ENCODE results near the gene TMSB4X.
"Not testable (repeated sequence)": the region's sequence is repeated elsewhere in the genome, so short reads cannot be mapped to it uniquely, and the experiment has no call there.

TMSB4X gene

DNA sequence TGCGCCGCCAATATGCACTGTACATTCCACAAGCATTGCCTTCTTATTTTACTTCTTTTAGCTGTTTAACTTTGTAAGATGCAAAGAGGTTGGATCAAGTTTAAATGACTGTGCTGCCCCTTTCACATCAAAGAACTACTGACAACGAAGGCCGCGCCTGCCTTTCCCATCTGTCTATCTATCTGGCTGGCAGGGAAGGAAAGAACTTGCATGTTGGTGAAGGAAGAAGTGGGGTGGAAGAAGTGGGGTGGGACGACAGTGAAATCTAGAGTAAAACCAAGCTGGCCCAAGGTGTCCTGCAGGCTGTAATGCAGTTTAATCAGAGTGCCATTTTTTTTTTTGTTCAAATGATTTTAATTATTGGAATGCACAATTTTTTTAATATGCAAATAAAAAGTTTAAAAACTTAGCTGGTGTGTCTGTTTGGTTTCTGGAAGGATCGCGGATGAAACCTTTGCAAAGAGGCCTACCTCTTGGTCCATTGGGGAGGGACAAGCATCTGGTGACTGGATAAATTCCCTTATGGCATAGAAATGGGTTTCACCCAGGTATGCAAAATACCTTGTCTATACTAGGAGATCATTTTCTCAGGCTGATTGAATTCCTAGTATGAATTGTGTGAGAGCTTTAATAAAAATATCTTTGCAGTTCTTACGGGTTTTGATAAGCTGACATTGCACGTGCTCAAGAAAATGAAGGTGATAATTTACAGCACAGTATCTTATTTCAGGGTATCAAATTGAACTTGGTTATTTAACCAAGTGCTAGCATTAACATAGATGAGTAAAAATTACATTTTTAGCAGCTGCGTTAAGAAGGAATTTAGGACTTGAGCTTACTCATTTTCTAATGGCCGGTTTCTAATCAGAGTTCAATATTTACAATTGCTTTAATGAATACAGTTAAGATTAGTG, 2.2 kb downstream of the TMSB4X start:
- DNase-seq (ENCODE audit: low spot score) = not testable (repeated sequence)

GRCh38 chrX:12977761-12978204, 2.9 kb downstream of the TMSB4X start:
- no peak for DNase-seq (ENCODE audit: low spot score)

DNA sequence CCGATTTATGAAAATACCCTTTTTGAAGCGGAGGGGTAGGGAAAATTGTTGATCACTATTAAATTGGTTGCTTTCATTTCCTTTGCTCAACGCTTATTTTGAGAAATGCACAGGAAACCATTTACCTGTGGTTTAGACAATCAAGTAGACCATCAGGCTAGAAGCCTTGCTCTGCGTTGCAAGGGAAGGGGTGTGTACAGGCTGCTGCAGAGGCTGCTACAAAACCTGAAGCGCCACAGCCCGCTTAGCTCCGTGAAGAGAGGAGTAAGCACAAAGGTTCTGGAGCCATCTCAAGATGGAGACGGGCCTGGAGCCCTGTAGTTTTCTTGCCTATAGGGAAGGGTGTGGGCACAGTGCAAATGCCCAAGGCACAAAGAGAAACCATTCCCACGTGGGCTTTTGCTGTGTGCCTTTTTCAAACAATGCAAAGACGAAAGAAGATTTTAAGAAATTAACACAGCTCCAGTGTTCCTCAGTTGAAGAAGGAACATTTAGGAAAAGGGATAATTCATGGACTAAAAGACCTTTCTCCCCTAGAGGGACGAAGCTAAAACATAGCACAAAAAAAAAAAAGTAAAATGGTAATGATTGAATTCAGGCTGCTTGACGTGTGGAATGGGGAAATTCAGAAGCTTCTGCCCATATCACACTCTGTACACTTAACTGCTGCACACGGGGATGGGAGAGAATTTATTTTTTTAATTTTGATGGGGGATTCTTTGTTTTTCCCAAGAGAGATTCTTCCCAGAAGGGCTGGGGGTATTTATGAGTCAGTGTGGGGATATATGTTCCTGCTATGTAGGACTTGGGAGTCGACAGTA, 3.5 kb downstream of the TMSB4X start:
- no peak for DNase-seq (ENCODE audit: low spot score)

DNA sequence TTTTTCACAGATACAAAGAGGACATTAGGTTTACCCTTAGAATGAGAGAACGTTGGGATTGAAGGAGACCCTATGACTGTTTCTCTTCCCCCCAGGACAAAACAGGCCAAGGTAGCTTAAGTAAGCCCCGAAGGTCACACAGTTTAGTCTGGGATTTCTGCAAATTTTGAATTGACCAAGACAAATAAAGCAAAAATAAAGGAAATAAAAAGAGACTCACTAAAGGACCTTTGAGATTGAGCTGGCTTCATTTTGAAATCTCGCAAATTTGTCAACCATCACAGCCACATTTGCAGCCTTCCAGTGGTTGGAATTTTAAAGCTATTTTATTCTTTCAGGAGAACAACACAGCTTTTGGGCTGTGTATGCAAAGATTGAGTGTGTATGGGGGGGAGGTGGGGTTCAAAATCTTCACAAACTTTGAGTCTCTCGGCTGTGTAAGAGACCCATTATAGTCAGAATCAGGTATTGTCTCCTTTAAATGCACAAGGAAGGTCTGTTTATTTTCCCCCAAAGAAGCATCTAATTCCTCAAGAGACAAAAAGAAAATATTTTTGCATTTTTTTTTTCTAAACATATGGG, 4.2 kb downstream of the TMSB4X start:
- DNase-seq (ENCODE audit: low spot score) = no peak

- no peak for DNase-seq (ENCODE audit: low spot score)
Observed at GRCh38 chrX:12979616-12980015, 4.7 kb downstream of the TMSB4X start.

DNA sequence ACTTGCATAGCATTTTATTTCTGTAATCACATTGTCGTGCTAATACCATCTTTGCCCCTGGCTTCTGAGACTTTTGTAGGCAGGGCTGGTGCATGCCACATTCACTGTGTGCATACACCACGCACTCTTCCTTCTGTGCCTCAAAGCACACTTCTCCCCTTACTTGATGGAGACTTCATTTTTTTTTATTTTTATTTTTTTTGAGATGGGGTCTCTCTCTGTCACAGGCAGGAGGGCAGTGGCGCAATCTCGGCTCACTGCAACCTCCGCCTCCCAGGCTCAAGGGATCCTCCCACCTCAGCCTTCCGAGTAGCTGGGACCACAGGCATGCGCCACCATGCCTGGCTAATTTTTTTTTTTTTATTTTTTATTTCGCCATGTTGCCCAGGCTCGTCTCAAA, 5.1 kb downstream of the TMSB4X start:
- not testable (repeated sequence) for DNase-seq (ENCODE audit: low spot score)

GRCh38 chrX:12981880-12982279, 7.0 kb downstream of the TMSB4X start:
- DNase-seq (ENCODE audit: low spot score) = no peak

DNA sequence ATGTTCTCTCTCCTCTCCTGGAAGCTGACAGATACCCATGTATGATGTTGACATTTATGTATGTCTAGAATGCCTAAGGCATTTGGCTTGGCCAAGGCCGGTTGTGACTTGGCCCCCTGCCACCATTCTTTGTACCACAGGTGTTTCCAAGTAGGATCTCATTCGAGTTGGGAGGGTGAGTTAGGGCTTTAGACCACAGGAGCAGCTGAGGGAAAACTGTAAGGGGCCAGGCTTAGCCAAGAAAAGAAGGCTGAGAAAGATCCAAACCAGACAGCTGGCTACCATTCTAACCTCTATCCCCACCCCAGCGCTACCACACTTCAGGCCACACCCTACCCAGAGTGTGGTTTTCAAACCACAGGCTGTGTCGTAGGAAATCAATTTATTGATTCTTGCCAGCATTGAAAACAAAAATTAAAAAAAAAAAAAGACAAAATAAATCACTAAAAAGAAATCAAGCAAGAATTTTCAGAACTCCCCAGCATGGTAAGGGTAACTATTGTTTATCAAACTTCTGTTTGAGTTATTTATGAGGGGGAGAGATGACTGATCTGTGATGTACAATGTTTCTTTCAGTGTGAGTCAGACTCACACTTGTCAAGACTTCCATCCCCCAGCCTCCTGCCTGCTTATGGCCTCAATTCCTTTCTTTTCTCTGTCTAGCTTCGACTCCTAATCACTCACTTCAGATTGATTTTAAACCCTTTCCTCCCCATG, 9.9 kb downstream of the TMSB4X start:
- DNase-seq (ENCODE audit: low spot score) = no peak

DNA sequence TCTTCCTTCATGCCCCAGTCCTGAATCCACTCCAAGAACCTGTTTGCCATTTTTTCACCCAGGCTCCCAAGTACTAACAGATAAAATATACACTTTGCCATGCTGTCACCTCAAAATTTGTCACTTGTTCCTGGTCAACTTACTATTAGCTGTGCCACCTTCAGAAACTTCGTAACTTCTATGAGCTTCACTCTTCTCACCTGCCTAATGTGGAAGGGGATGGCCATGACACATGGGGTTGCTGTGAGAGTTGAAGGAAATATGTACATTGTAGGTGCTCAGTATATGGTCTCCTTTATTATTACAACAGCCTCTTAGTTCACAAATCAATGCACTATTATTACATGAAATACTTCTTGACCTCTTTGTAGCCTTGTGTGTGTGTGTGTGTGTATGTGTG, 10.4 kb downstream of the TMSB4X start:
- no peak for DNase-seq (ENCODE audit: low spot score)

GRCh38 chrX:12986164-12986779, 11.4 kb downstream of the TMSB4X start:
- no peak for DNase-seq (ENCODE audit: low spot score)

GRCh38 chrX:12986886-12987285, 12.0 kb downstream of the TMSB4X start:
- no peak for DNase-seq (ENCODE audit: low spot score)

DNA sequence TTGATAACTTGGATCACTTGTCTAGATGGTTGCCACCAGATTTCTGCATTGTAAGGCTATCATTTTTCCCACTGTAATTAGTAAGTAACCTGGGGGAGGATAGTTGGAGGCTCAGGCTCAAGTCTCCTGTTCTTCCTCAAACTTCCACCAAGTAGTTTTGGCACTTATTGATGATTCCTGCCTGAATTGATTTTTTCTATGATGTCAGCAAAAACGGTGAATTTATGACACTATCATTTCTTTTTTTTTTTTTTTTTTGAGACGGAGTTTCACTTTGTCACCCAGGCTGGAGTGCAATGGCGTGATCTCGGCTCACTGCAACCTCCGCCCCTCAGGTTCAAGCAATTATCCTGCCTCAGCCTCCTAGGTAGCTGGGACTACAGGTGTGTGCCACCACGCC, 12.4 kb downstream of the TMSB4X start:
- no peak for DNase-seq (ENCODE audit: low spot score)

DNA sequence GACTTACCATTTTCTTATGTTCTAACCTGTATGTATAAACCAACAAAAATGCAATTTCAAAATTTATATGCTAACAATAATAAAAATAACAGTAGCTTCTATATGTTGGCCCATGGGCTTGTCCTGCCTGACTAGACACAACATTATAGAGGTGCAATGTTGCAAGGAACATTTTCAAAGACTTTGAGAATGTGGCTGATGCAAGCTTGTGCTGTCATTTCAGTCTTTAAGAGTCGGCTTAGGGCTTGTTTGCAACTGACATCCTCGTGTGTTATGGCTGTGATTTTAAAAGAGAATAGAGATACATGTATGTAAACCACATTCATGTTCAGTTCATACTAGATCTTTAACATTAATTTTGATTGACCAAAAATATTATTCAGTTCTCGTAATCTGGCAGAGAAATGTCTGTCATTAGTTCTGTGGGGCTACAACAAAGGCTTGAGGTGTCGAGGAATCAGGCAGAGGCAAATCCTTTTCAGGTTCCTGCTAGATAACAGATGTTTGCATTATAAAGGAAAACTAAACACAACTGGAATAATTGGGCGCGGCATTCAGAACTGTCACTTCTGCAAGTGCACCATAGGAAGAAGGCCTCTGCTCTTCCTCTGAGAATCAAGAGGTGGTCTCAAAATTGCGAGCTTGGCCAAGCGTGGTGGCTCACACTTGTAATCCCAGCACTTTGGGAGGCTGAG, 13.1 kb downstream of the TMSB4X start:
- no peak for DNase-seq (ENCODE audit: low spot score)

DNA sequence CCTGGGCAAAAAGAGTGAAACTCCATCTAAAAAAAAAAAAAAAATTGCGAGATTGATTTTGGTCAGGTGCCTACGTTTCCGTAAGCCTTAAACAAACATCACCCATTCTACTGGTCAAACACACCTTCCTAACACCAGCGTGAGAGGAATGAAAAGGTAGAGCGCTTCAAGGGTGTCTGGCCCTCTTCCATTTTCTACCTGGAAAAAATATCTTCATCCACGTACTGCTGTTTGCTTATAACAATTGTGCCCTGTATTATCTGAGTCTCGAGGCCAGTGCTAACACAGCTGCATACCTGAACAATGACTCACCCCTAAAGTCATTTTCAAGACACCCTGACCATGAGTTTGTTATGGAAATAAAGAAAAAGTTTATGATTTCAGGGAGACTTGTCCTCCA, 13.9 kb downstream of the TMSB4X start:
- DNase-seq (ENCODE audit: low spot score) = no peak

- DNase-seq (ENCODE audit: low spot score) = no peak
Observed at GRCh38 chrX:12989461-12989860, 14.6 kb downstream of the TMSB4X start.

- DNase-seq (ENCODE audit: low spot score) = no peak
Observed at GRCh38 chrX:12991575-12991974, 16.7 kb downstream of the TMSB4X start.

GRCh38 chrX:12992544-12993118, 17.7 kb downstream of the TMSB4X start:
- DNase-seq (ENCODE audit: low spot score) = no peak

DNA sequence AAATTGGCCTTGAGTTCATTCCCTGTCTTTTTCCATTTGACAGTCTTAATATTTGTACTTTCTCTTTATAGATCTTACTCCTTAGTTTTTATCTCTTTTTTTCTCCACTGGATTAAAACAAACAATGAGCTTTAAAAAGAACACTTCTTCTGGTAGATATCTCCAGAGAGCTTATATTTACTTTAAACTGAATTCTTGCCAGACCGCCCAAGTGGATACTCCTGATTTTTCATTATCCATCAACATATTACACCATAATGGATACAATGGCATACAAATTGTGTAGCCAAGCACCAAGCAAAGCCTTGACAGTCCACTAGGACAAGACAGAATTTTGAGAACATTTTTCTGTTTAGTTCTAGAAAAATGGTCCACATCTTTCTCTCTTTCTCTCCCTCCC, 18.9 kb downstream of the TMSB4X start:
- DNase-seq (ENCODE audit: low spot score) = no peak

DNA sequence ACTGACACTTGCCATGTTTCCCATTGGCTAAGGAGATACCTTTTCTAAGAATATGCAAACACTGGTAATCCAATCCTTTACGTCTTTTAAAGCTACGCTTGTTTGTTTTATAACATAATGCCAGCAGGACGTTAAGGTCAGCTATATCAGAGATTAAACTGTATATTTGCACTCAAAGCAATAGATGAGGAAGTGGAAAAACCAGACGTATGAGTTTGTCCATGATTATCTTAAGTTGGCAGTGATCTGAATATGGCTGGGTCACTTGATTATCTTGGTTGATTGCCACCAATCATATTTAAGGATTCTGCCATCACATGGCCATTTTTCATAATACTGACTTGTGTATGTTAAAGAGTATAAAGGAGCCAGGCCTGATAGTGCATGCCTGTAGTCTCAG, 19.4 kb downstream of the TMSB4X start:
- DNase-seq (ENCODE audit: low spot score) = no peak

DNA sequence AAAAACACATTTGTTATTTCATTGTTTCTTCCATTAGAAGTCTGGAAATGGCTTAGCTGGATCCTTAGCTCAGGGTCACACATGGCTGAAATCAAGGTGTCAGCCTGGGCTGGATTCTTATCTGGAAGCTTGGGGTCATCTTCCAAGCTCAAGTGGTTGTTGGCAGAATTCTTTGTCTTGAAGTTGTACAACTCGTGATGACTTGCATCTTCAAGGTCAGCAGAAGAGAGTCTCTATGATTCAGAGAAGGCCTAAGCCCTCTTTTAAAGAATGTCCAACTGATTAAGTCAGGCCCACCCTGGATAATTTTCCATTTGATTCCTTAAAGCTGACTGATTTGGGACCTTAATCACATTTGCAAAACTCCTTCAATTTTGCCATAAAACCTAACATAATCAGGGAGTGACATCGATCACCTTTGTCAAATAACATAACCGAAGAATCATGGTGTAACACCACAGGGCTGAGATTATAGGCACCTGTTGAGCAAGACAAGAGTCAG, 22.1 kb downstream of the TMSB4X start:
- no peak for DNase-seq (ENCODE audit: low spot score)
